Subcutaneous adipose tissue (tissue), 4 donors: ENCODE measurements around the gene TMEM120B. TPM values are rescaled to one million over a fixed set of nuclear protein-coding genes. Genes with fewer than 3 reads are reported as not detected.

ENCODE experiments used
- CTCF ChIP-seq: fragments of 450-650 bp; IDR thresholded peaks from one replicate; pipeline ENCODE4 v1.5.1; 2016; ENCODE audit warnings: low read depth, mild to moderate bottlenecking, control low read depth, antibody characterized with exemption, moderate library complexity
- total RNA-seq, 4 donors: library from RNA; depleted of rRNA; stranded (reverse); fragments of >200 nt; gene quantifications; one replicate each; pipeline ENCODE4 v1.1.0, GENCODE V29; 2016

Gene TMEM120B
- total RNA-seq, 4 donors from 2014 or later: 2.7 to 15.4 (median 3.2) TPM

- TF ChIP-seq CTCF: no peak
These were observed 118.2 kb downstream of the TMEM120B start for GRCh38 chr12:121830588-121831265.

Other genes with a start within 250 kb of the TMEM120B start
- gene KDM2B, start 131.7 kb upstream of the TMEM120B start, total RNA-seq: 10 to 100 TPM; 13.9 to 22.6 (median 16.2) TPM
- gene ORAI1, start 86.2 kb upstream of the TMEM120B start, total RNA-seq: 1 to 10 TPM; 5.1 to 8.3 (median 6.8) TPM
- gene MORN3, start 43.1 kb upstream of the TMEM120B start, total RNA-seq: 1 to 10 TPM in 1 of 4 donors, not detected in 3; 1.3 TPM
- 10 to 100 TPM in 2 of 4 donors, 1 to 10 TPM in 2; 1.6 to 17.0 (median 11.4) TPM for gene RHOF, start 80.9 kb downstream of the TMEM120B start, total RNA-seq
- gene SETD1B, start 91.3 kb downstream of the TMEM120B start, total RNA-seq: 10 to 100 TPM in 1 of 4 donors, 1 to 10 TPM in 3; 3.7 to 14.7 (median 6.4) TPM
- under 1 TPM; 0.34 to 0.94 (median 0.74) TPM for gene HPD, start 146.1 kb downstream of the TMEM120B start, total RNA-seq
- gene PSMD9, start 176.0 kb downstream of the TMEM120B start, total RNA-seq: 10 to 100 TPM; 31.1 to 92.7 (median 61.1) TPM
- 10 to 100 TPM in 2 of 4 donors, 1 to 10 TPM in 2; 4.6 to 18.5 (median 9.6) TPM for gene CFAP251, start 205.8 kb downstream of the TMEM120B start, total RNA-seq